Stimulated activated CD4-positive, alpha-beta T cell treated with anti-CD3 and anti-CD28 coated beads, Interleukin-12 subunit alpha, Interleukin-12 subunit beta, amount 100 ng/mL, for 24 hours (primary cell): Measurements from ENCODE around the gene SMIM30.
"Not testable (repeated sequence)": the region's sequence is repeated elsewhere in the genome, so short reads cannot be mapped to it uniquely, and the experiment has no call there.

Experiments
- DNase-seq, 2 experiments: peaks; one replicate each; pipeline ENCODE4 v3.0.0-alpha.2; 2020; ENCODE audit warnings: low read depth in 2 of 2

Gene SMIM30, protein sequence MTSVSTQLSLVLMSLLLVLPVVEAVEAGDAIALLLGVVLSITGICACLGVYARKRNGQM

DNA sequence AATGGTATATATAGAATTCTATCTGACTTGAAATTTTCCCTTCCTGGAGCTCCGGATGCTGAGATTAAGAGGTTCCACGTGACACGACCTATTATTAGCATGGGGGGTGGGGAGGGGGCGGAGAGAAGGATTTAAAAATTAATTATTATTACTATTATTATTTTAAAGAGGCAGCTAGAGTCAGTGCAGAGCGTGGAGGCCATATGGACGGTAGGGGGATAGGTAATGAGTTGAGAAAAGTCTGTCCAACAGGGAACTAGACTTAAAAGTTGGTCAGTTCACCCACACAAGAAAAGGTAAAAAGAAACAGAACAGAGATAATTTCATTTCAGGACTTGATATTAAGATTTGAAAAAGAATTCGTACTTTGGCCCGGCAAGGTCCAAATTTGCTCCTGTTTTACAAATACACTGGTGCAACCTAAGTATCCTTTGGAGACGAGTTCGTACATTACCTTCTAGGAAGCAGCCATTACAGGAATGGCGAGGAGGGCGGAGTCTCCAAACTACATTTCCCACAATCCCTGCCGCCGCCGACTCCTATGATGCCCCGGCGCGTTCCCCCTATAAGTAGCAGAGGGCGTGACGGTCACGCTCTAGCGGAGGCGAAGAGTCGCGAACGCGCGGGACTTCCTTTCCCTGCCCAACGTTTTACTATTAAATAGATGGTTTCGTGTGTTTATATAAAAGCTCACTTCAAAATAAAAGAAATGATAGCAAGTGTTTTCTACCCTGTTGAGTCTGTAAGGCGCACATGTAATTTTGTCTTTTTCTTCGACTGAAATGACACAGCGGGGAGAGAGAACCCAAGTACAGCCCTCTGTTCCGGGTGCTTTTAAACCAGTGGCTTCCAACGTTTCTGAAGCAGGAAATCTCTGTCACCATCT is at the start of gene SMIM30:
TSS of gene SMIM30 (minus strand) at position 481 of the 886 bp plus-strand sequence. CDS start 976 bp downstream, outside the sequence.
- peak; percentile 71 to 81 for DNase-seq

GRCh38 chr7:113166176-113166575 is 47.8 kb upstream of the SMIM30 start:
- DNase-seq, result not testable (repeated sequence)

- DNase-seq, result no peak
Observed at GRCh38 chr7:113161050-113161449, 42.7 kb upstream of the SMIM30 start.

- no peak for DNase-seq
Observed at GRCh38 chr7:113159746-113160339, 41.5 kb upstream of the SMIM30 start.

- DNase-seq, result no peak
Observed at GRCh38 chr7:113158756-113159155, 40.4 kb upstream of the SMIM30 start.

GRCh38 chr7:113154117-113154516 is 35.8 kb upstream of the SMIM30 start:
- no peak for DNase-seq

GRCh38 chr7:113144817-113145216 is 26.5 kb upstream of the SMIM30 start:
- no peak for DNase-seq

GRCh38 chr7:113143486-113144257 is 25.3 kb upstream of the SMIM30 start:
- no peak for DNase-seq

DNA sequence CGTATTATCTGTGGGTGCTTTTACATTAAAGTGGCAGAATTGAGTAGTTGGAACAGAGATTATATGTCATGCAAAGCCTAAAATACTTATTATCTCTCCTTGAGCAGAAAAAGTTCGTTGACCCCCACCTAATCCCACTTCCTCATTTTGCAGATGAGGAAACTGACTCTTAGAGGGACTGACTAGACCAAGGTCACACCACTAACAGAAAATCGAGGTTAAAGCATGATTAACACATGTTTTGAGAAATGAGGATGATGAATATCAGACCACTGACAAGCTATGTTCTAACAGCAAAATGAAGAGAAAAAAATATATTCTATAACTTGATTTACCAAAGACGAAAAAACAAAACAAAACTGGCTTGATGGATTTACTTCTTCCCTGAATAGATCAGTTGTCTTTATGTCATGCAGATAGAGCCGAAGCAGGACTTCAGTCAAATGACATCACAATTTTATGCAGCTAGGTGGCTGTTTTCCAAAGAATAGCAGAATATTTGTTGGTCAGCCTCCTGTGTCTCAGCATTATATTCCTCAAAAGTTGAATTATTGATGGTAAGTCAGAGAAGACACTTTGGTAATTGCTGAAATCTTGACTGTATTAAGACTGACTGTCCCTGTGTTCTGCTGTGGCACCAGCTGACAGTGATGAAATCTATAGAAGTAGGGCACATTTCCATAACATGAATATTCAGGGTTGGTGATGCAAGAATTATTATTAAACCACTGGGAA is 24.2 kb upstream of the SMIM30 start:
- no peak for DNase-seq

GRCh38 chr7:113141803-113142202 is 23.4 kb upstream of the SMIM30 start:
- DNase-seq, result no peak

GRCh38 chr7:113140956-113141355 is 22.6 kb upstream of the SMIM30 start:
- DNase-seq, result no peak

GRCh38 chr7:113137241-113137640 is 18.9 kb upstream of the SMIM30 start:
- DNase-seq, result no peak

DNA sequence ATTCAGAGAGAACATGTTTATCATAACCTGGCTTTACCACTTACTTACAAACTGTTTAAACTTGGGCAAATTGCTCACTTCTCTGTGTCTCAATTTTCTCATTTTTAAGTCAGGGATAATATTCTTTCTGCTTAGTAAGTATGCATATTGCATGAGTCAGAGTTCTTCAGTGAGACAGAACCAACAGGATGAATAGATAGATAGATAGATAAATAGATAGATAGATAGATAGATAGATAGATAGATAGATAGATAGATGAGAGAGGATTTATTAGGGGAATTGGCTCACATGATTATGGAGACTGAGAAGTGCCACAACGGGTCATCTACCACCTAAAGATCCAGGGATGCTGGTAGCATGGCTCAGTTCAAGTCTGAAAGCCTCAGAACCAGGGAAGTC is 15.7 kb upstream of the SMIM30 start:
- no peak for DNase-seq

GRCh38 chr7:113131367-113131766 is 13.0 kb upstream of the SMIM30 start:
- DNase-seq, result no peak

DNA sequence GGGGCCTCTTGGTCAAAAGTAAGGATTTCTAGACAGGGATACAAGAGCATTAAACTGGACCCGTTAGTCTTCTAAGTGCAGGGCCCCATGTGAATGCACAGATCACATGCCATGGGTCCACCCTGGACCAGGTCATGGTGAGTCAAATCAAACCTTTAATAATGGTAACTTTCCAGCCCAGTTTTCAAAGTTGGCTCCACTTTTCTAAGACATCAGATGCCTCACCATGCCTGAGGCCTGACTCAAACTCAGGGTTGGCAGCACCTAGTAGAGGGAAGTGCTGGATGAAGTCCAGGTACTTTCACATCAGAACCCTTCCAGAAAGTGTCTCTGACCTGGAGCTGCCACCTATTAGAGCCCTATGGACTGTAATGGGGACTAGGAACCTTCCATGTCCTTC is 9.7 kb upstream of the SMIM30 start:
- no peak for DNase-seq

- no peak for DNase-seq
Observed at GRCh38 chr7:113125728-113126127, 7.4 kb upstream of the SMIM30 start.

- no peak for DNase-seq
Observed at GRCh38 chr7:113122744-113123143, 4.4 kb upstream of the SMIM30 start.

GRCh38 chr7:113120647-113121046 is 2.3 kb upstream of the SMIM30 start:
- no peak for DNase-seq

- DNase-seq, result no peak
Observed at GRCh38 chr7:113119429-113119828, 1.1 kb upstream of the SMIM30 start.

DNA sequence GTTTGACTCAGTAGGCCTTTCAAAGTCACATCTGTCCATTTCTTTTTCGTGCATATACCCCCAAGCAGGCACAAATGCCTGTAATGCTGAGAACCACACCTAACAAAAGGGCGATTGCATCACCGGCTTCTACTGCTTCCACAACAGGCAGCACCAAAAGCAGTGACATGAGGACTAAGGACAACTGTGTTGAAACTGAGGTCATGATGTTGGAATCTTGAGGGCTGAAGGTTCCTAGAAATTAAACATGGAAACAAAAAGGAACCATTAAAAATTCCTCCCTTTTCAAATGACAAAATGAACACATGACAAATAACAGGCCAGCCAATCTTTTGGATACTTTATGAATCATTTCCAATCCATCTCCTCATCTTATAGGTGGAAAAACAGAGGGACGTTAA is 980 bp downstream of the SMIM30 start:
- DNase-seq, result not testable (repeated sequence)

- DNase-seq, result no peak
Observed at GRCh38 chr7:113113912-113114311, 4.4 kb downstream of the SMIM30 start.

GRCh38 chr7:113109718-113110117 is 8.6 kb downstream of the SMIM30 start:
- no peak for DNase-seq
